Transverse colon (tissue), 4 donors: ENCODE results near the gene GPR37L1. TPM values are rescaled to one million over a fixed set of nuclear protein-coding genes. Genes with fewer than 3 reads are reported as not detected.

Source experiments
- DNase-seq: peaks from one replicate; pipeline ENCODE4 v3.0.0-alpha.2; 2019
- H3K27ac ChIP-seq, 4 donors: fragments of 200-600 bp; sonication (generic); 2 replicates each; pipeline ENCODE4 v1.5.1; 2016 to 2018; ENCODE audit warnings: inconsistent platforms in 4 of 4
- H3K27me3 ChIP-seq: fragments of 200-600 bp; sonication (generic); 2 replicates; pipeline ENCODE4 v1.5.1; 2017; ENCODE audit warnings: inconsistent platforms
- H3K36me3 ChIP-seq, 4 donors: fragments of 200-600 bp; sonication (generic); 2 replicates each; pipeline ENCODE4 v1.5.1; 2017 to 2019; ENCODE audit warnings: inconsistent platforms in 4 of 4
- H3K4me1 ChIP-seq, 4 donors: fragments of 200-600 bp; sonication (generic); 2 replicates each; pipeline ENCODE4 v1.5.1; 2017 to 2020; ENCODE audit warnings: inconsistent platforms in 4 of 4
- H3K4me3 ChIP-seq, 4 donors: fragments of 200-600 bp; sonication (generic); 1 replicate in 1 of 4; 2 replicates in 3 of 4; pipeline versions ENCODE4 v1.5.1 to v1.6.1; 2017 to 2019; ENCODE audit warnings: inconsistent platforms in 4 of 4
- H3K9me3 ChIP-seq, 2 donors: fragments of 200-600 bp; sonication (generic); 2 replicates each; pipeline ENCODE4 v1.5.1; 2017 to 2019; ENCODE audit warnings: inconsistent platforms in 2 of 2
- EP300 ChIP-seq: sonication (generic); formaldehyde crosslinking; IDR thresholded peaks from one replicate; pipeline ENCODE4 v1.6.1; 2017; ENCODE audit warnings: antibody characterized with exemption, low read depth
- POLR2A ChIP-seq: fragments of 450-650 bp; IDR thresholded peaks from one replicate; pipeline ENCODE4 v1.6.1; 2016; ENCODE audit warnings: antibody characterized with exemption, mild to moderate bottlenecking, moderate library complexity
- POLR2AphosphoS5 ChIP-seq, 3 donors: sonication (generic); formaldehyde crosslinking; IDR thresholded peaks; one replicate each; pipeline ENCODE4 v1.6.1; 2016; ENCODE audit warnings: antibody characterized with exemption in 3 of 3
- WGBS, 2 donors: methylation state at CpG; one replicate each; pipeline ENCODE4 v1.1.5; 2018; ENCODE audit warnings: low coverage in 1 of 2; 5-methylcytosine and 5-hydroxymethylcytosine counted together
- in situ Hi-C, 4 donors: fragments of 200-750 bp; cut with MboI; loops; one replicate each; pipeline versions ENCODE4 v1.15.0 to v1.15.1; 2017; ENCODE audit warnings: low sequenced_read_pairs in 3 of 4, low pct_ligation_motif_present in 1 of 4, low pct_unique_long_range_greater_than_20kb in 1 of 4
- intact Hi-C: fragments of 100-400 bp; cut with DNase I; formaldehyde crosslinking; loops from one replicate; pipeline ENCODE4 v1.15.1; 2023; ENCODE audit warnings: low total_unique reads
- total RNA-seq, 4 donors: library from RNA; depleted of rRNA; stranded (reverse); fragments of >200 nt; gene quantifications; one replicate each; pipeline ENCODE4 v1.1.0, GENCODE V29; 2016
- TF ChIP-seq, protein P1 (sequence below), 5 experiments: fragments of 200-600 bp in 3 of 5; fragments of 450-650 bp in 2 of 5; sonication (generic) in 3 of 5; IDR thresholded peaks; 1 replicate in 2 of 5; 2 replicates in 3 of 5; pipeline ENCODE4 v1.5.1; 2016 to 2017; ENCODE audit warnings: antibody characterized with exemption in 5 of 5, inconsistent platforms in 3 of 5, mild to moderate bottlenecking in 2 of 5, moderate library complexity in 1 of 5

GPR37L1 gene
- total RNA-seq, 4 donors from 2014 or later = 0.55 to 0.95 TPM; not detected in 2

DNA sequence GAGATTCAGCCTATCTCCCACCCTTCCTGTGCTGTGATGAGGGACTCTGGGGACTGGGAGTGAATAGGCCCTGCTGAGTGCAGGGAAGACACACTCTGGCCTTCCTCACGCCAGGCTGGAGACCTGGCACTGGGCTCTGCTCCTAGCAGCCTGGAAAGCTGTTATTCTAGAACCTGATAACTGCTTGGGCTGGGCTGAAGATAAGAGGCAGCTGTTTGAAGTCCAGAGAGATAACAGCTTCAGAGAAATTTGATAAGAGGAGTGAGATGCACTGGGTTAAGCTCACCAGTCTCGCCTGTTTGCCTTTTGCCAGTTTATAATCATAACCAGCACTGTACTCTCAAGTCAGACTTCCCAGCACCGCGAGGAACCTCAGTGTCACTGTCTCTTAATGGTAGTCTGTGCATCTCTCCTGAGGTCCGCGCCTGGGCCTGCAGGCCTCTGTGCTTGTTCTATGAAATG, 46.6 kb upstream of the GPR37L1 start:
- Histone ChIP-seq H3K36me3 (no peaks in the 10 kb centered on the region), H3K27me3 (no peaks in the 10 kb centered on the region), H3K4me3 (no peak overlapping the region), H3K27ac (peak overlapping the region; percentile 84 to 91 (median 86)), H3K4me1 (peaks cover 14 to 76% (median 44%) of the 10 kb centered on the region in 4 donors), H3K9me3 (no peaks in the 10 kb centered on the region)
- peak; percentile 85 for TF ChIP-seq POLR2A
- TF ChIP-seq EP300 = peak; percentile 43
- TF ChIP-seq, protein P1, sequence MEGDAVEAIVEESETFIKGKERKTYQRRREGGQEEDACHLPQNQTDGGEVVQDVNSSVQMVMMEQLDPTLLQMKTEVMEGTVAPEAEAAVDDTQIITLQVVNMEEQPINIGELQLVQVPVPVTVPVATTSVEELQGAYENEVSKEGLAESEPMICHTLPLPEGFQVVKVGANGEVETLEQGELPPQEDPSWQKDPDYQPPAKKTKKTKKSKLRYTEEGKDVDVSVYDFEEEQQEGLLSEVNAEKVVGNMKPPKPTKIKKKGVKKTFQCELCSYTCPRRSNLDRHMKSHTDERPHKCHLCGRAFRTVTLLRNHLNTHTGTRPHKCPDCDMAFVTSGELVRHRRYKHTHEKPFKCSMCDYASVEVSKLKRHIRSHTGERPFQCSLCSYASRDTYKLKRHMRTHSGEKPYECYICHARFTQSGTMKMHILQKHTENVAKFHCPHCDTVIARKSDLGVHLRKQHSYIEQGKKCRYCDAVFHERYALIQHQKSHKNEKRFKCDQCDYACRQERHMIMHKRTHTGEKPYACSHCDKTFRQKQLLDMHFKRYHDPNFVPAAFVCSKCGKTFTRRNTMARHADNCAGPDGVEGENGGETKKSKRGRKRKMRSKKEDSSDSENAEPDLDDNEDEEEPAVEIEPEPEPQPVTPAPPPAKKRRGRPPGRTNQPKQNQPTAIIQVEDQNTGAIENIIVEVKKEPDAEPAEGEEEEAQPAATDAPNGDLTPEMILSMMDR (IDR thresholded peaks at IDR 0.05) = no peak
- peak; percentile 48 to 79 (median 79) for TF ChIP-seq POLR2AphosphoS5 (IDR thresholded peaks at IDR 0.05)
- in situ Hi-C loops = no loop called here
- peak; percentile 68 for DNase-seq
- intact Hi-C loops = loop anchor here (5.0 kb wide), 1 partner anchor 434 kb away; no protein-coding TSS in a partner anchor
- WGBS, 2 donors = 45 to 59% methylated on average over 4 to 6 of the region's 6 CpGs

DNA sequence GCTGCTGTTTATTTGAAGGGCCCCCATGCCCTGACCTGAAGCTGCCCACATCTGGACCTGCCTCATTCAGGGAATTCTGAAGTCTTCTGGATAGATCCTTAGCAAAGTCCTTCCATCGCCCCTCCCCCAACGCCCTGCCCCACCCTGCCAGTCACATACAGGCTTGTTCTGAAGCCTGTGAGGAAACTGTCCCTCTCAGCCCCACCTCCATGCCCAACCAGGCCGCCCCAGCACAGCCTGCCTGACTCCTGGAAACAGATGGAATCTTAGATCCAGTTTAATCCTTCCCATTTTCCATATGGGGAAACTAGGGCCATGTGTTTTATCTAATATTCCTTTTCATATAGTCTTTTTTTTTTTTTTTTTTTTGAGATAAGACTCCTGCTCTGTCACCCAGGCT, 44.5 kb upstream of the GPR37L1 start:
- in situ Hi-C loops = no loop called here
- H3K27ac ChIP-seq = peak overlapping the region; percentile 84 to 91 (median 86)

DNA sequence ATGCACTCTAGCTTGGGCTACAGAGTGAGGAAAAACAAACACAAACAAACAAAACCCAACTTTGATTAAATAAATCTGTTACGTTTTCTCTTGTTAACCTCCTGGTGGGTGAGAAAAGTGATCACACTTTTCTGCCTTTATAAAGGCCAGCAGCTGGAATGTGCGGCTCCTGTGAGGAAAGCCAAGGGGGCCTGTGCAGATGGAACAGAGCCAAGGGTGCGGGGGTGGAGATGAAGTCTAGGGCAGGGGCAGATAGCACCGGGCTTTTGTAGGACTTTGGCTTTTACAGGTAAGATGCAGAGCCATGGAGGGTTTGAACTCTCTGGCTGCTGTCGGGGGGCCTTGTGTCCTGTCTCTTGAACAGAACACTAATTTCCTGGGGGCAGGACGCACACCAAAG, 40.7 kb upstream of the GPR37L1 start:
- intact Hi-C loops = no loop called here
- no peaks in the 10 kb centered on the region for H3K27me3 ChIP-seq
- 63% methylated on average over 6 of the region's 6 CpGs; no CpG with 5 or more reads in 1 of the 2 donors for WGBS, 2 donors
- H3K36me3 ChIP-seq = no peaks in the 10 kb centered on the region
- H3K9me3 ChIP-seq = no peaks in the 10 kb centered on the region
- no peak for DNase-seq
- no peak overlapping the region for H3K4me3 ChIP-seq
- in situ Hi-C loops = no loop called here
- H3K27ac ChIP-seq = peak overlapping the region in 3 of 4 donors; percentile 21 to 95 (median 93)
- H3K4me1 ChIP-seq = peaks cover 10 to 70% (median 39%) of the 10 kb centered on the region in 4 donors
- TF ChIP-seq, protein P1 (IDR thresholded peaks at IDR 0.05) = no peak

More for the DNA sequence above, 44.5 kb upstream of the GPR37L1 start:
- WGBS, 2 donors = 70 to 73% methylated on average over 2 to 3 of the region's 3 CpGs
- TF ChIP-seq POLR2AphosphoS5 (IDR thresholded peaks at IDR 0.05) (no peak), POLR2A (no peak), EP300 (no peak)
- TF ChIP-seq, protein P1 (IDR thresholded peaks at IDR 0.05) = no peak
- no peaks in the 10 kb centered on the region for H3K27me3 ChIP-seq
- peaks cover 11 to 72% (median 43%) of the 10 kb centered on the region in 4 donors for H3K4me1 ChIP-seq
- no peaks in the 10 kb centered on the region for H3K36me3 ChIP-seq
- no peak overlapping the region for H3K4me3 ChIP-seq
- H3K9me3 ChIP-seq = no peaks in the 10 kb centered on the region
- intact Hi-C loops = loop anchor here (5.0 kb wide), 1 partner anchor 436 kb away; no protein-coding TSS in a partner anchor
- DNase-seq = peak; percentile 82

DNA sequence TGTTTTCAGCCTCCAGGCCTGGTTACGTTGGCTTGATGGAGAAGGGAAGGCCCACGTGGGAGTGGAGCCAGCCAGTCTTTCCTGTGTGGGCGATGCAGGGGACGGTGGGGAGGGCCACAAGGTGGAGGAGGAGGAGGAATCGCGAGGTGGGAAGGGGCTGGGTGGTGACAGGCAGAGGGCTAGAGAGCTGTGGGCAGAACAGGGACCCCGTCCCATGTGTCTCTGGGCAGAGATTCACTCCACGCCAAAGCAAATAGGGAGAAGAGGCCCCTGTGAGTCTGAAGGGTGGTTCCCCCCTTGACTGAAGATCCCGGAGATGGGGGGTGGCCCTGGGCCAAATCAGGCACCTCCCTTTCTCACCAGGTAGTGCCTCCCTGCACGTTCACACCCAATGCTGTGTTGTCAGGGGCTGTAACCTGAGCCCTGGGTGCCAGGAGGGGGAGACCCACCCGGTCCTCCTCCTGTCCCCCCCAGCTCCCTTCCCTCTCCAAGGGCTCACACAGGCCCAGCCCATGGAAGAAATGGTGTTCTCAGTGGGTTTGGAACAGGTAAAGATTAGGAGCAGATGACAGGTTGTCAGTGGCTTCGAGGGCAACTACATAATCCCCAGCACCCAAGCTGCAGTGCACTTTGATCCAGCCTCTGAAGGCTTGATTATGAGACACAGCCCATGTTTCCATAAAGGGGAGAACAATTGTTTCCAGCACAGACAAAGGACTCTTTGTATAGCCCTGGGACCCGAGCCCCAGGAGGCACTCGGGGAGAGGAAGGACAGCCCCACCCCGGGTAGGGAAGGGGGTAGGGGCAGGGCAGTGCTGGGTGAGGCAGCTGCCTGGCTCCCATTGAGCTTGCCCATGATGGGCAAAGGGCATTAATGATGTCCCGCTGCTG, 37.7 kb upstream of the GPR37L1 start:
- peak; percentile 5 to 81 (median 50) for TF ChIP-seq POLR2AphosphoS5 (IDR thresholded peaks at IDR 0.05)
- TF ChIP-seq POLR2A = peak; percentile 52
- TF ChIP-seq, protein P1 (IDR thresholded peaks at IDR 0.05) = peak in 1 of 5 experiments; percentile 15
- peak; percentile 92 for TF ChIP-seq EP300
- no peak overlapping the region for H3K4me3 ChIP-seq
- H3K36me3 ChIP-seq = no peaks in the 10 kb centered on the region
- peak overlapping the region; percentile 84 to 95 (median 92) for H3K27ac ChIP-seq
- in situ Hi-C loops (no loop called here), intact Hi-C loops (no loop called here)
- no peaks in the 10 kb centered on the region for H3K27me3 ChIP-seq
- H3K4me1 ChIP-seq = peaks cover 10 to 60% (median 43%) of the 10 kb centered on the region in 4 donors
- no peaks in the 10 kb centered on the region for H3K9me3 ChIP-seq
- 36% methylated on average over 16 of the region's 16 CpGs; no CpG with 5 or more reads in 1 of the 2 donors for WGBS, 2 donors
- peak; percentile 91 for DNase-seq
